AG09309 (cell line): Measurements from ENCODE around the gene PDGFRA.

Experiments used
- DNase-seq: peaks from one replicate; pipeline ENCODE4 v3.0.0-alpha.2; 2010; ENCODE audit warnings: low read depth
- H3K4me3 ChIP-seq: 2 replicates; pipeline ENCODE4 v1.5.1; 2011; ENCODE audit warnings: mild to moderate bottlenecking, low read depth, low read length, moderate library complexity; ENCODE audit not compliant: control insufficient read depth
- CTCF ChIP-seq: IDR thresholded peaks from 2 replicates; pipeline ENCODE4 v1.5.1; 2011; ENCODE audit warnings: mild to moderate bottlenecking, low read depth, low read length, inconsistent platforms; ENCODE audit not compliant: insufficient read depth, control insufficient read depth; ENCODE audit errors: missing control alignments

The PDGFRA gene

GRCh38 chr4:54265366-54265765 lies 36.3 kb downstream of the PDGFRA start:
- no peak for TF ChIP-seq CTCF
- no peak overlapping the region for H3K4me3 ChIP-seq
- no peak for DNase-seq

GRCh38 chr4:54268151-54268550 lies 39.1 kb downstream of the PDGFRA start:
- TF ChIP-seq CTCF: no peak
- no peak overlapping the region for H3K4me3 ChIP-seq
- DNase-seq: no peak

- H3K4me3 ChIP-seq: no peak overlapping the region
- DNase-seq: no peak
- no peak for TF ChIP-seq CTCF
These were observed 42.4 kb downstream of the PDGFRA start for GRCh38 chr4:54271464-54271863.

GRCh38 chr4:54272051-54272450 lies 43.0 kb downstream of the PDGFRA start:
- no peak overlapping the region for H3K4me3 ChIP-seq
- TF ChIP-seq CTCF: no peak
- DNase-seq: no peak

GRCh38 chr4:54274264-54274663 lies 45.2 kb downstream of the PDGFRA start:
- DNase-seq: no peak
- no peak overlapping the region for H3K4me3 ChIP-seq
- no peak for TF ChIP-seq CTCF

- TF ChIP-seq CTCF: no peak
- DNase-seq: no peak
- no peak overlapping the region for H3K4me3 ChIP-seq
These were observed 45.9 kb downstream of the PDGFRA start for GRCh38 chr4:54274795-54275665.
